SW 1271 (cell line): ENCODE results near the gene FOXL3.

Experiments
- DNase-seq, 2 experiments: peaks; one replicate each; lab custom pipeline; 2025; lab: John Stamatoyannopoulos, UW

FOXL3 gene

DNA sequence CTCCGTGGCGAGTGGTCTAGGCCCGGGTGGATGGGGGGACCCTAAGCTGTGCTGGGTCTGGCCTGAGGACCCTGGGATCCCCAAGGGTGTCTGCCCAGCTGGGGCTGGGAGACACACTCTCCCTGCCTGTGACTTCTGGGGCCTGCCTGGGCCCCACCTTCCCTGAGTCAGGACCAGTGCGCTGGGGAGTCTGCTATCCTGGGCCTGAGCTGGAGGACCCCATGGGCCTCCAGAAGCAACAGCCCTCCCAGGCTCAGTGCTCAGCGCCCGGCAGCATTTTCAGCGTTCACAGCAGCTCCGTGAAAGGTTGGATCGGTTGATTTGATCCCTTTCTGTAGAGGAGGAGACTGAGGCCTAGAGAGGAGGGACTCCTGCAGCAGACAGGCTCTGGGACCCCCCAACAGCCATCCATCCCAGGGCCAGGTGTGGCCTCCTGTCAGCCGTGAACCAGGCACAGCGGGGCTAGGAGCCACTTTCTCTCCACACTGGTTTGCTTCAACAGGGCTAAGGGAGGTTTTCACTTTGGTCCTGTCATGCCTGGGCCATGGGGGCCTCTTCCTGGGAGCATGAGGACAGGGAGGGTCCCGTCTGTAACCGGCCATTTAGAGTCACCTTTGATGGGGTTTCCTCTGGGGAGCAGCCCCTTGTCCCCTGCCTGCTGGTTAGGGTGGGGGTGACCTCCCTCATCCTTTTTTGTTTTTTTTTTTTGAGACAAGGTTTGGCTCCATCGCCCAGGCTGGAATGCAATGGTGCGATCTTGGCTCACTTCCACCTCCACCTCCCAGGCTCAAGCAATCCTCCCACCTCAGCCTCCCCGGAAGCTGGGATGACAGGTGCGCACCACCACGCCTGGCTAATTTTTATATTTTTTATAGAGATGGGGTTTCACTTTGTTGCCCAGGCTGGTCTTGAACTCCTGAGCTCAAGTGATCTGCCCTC, 12.4 kb downstream of the FOXL3 start:
- DNase-seq: no peak

GRCh38 chr7:303425-303824, 13.5 kb downstream of the FOXL3 start:
- DNase-seq: no peak

DNA sequence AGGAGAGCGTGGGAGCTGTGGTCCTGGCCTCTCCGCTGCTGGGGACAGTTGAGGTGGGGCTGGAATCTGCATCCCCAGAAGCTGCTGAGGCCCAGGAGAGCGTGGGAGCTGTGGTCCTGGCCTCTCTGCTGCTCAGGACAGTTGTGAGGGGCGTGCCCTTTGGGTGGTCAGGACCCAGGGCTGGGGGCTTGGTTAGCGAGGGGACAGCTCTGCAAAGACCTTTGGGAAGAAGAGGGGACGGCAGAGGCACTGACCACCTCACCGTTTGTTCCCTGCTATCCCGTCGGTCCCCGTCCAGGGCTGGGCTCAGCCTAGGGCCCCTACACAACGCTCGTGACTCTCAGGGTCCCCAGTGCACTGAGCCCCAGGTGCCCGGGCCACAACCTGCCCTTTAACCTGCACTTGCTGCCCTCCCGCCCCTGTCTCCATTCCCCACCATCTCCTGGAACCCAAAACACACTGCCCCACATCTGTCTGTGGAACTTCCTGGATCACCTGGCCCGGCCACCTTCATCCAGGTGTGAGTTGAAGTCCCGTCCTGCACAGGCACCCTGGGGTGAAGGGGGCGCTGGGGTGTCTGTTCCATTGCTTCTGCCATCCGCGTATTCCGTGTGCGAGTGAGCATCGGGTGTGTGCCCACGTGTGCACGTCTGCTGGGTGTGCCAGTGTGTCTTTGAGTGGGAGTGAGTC, 14.1 kb downstream of the FOXL3 start:
- no peak for DNase-seq

GRCh38 chr7:304574-305409, 14.8 kb downstream of the FOXL3 start:
- DNase-seq: no peak

DNA sequence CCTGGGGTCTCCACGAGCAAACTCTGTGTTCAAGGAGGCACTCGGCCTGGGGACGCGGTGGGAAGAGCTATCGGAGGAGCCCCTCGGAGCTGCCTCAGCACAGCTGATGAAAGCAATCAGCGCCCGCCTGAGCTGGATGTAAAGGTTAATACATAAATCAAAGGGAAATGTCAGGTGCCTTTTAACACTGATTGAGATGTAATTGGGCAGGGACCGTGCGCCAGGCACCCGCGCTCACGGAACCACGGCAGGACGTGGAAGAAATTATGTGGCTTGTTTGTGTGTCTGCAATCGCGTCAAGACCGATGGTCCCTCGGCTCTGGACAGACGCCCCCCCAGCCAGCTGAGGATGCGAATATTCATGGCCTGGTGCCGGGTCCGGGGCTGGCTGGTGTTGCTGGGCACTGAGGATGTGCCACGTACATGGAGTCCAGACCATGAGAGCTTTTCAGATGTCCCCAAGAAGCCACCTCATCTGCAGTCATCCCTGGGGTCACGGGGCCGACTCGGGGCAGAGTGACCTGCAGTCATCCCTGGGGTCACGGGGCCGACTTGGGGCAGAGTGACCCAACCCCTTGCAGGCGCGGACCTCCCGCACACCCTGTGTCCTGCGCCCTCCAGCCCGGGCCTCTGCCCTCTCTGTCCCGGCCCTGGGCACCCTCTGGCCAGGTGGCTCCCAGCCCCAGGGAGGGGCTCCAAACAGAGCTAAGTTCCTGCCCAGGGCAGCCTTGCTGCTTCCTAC, 15.6 kb downstream of the FOXL3 start:
- no peak for DNase-seq

GRCh38 chr7:307970-308369, 18.0 kb downstream of the FOXL3 start:
- DNase-seq: no peak

GRCh38 chr7:309586-310228, 19.7 kb downstream of the FOXL3 start:
- no peak for DNase-seq

DNA sequence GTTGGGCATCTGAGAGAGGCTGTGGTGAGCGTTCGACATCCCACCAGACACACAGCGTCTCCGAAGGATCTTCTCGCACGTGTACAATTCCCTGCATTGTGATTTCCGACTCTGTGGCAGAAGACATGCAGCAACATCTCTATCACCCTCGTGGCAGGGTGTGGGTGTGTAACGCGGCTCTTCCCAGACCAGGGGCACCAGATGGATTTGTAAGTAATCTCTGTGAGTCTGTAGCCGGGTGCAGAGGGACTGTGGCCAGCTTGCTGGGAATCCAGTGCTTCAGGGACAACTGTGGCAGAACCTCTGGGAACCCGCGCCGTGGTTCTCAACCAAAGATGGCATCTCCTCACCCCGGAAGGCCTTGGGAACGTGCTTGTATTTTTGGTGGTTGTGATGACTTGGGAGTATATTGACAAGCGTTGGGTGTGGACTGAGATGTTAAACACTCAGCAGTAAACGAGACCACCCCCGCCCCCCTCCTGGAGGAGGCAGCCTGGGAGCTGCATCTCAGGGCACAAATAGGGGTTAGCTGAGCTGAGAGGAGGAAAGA, 21.2 kb downstream of the FOXL3 start:
- no peak for DNase-seq

DNA sequence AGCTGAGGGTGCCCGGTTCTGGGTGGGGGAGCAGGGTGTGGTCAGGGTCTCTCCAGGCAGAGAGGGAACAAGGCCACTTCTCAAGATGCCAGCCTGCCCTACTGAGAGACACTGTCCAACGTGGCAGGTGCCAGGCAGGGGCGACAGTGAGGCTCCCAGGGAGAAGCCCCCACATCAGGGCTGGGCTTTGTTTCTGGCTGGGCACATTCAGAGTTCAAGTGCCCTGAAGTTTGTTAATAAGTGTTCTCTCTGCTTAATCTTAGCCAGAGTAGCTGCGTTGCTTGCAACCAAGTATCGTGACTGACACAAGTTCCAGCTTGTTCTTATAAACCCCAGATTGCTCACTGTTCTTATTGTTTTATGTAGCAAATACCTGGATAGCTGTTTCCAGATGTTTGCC, 21.8 kb downstream of the FOXL3 start:
- DNase-seq: no peak

- no peak for DNase-seq
Measured at GRCh38 chr7:312424-312823, 22.5 kb downstream of the FOXL3 start.

DNA sequence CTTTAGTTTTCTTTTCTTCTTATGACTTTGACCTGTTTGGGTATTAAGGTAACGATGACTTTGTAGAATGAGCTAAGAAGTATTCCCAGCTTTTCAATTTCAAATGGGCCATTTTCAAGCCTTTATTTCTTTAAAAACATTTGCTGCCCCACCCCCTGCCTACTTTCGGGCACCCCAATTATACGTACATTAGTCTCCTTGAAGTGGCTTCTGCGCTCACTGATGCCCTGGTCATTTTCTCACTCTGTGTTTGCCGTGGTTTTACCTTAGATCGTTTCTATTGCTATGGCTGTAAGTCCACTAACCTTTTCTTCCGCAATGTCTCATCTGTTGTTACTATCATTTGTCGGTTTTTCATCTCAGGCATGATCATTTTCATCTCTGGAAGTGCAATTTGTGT, 24.9 kb downstream of the FOXL3 start:
- no peak for DNase-seq

DNA sequence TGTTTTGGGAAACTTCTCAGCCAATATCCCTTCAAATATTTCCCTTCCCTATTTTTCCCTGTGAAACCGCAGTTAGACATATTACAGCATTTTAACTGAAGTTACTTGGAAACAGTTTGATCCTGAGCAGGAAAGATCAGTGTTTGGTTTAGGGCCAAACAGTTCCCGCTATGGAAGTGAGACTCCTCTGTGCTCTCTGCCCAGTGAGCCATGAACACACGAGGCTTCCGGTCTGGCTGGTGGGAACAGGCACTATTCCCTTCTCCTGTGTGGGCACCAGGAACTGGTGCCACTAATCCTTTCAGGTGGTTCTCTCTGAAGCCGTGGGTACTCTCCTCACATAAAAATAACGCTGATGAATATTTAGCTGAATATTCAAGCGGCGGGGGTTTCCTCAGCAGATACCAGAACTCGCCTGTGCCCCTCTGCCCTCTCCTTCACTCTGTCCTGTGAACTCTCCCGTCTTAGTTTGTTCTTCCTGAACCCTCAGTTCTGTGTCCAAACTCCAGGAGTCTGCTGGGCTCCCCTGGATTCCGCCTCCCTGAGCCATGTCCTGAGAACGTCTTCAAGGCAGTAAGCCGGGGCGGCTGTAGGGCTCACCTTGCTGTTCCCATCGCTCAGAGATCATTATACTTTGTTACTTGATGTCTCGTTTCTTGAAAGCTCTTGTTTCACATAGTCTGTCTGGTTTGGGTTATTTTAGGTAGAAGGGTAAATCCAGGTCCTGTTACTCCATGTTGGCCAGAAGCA, 25.7 kb downstream of the FOXL3 start:
- no peak for DNase-seq

- no peak for DNase-seq
Measured at GRCh38 chr7:317643-318405, 27.9 kb downstream of the FOXL3 start.

DNA sequence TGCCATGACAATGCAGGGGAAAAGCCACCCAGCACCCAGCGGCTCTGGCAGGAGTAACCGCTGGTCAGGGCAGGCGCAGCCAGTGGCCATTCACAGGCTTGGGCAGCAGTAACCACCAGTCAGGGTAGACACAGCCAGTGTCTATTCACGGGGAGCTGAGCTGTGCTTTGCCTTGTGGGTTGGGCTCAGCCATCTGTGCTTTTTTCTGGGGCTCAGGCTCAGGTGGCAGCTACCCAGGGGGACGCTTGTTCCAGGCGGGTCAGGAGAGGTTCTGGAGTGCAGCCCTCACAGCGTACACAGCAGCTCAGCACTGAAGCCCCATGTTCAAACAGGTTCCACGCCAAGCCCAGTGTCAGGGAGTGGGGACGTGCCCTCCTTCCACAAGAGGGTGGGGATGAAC, 28.5 kb downstream of the FOXL3 start:
- DNase-seq: no peak

DNA sequence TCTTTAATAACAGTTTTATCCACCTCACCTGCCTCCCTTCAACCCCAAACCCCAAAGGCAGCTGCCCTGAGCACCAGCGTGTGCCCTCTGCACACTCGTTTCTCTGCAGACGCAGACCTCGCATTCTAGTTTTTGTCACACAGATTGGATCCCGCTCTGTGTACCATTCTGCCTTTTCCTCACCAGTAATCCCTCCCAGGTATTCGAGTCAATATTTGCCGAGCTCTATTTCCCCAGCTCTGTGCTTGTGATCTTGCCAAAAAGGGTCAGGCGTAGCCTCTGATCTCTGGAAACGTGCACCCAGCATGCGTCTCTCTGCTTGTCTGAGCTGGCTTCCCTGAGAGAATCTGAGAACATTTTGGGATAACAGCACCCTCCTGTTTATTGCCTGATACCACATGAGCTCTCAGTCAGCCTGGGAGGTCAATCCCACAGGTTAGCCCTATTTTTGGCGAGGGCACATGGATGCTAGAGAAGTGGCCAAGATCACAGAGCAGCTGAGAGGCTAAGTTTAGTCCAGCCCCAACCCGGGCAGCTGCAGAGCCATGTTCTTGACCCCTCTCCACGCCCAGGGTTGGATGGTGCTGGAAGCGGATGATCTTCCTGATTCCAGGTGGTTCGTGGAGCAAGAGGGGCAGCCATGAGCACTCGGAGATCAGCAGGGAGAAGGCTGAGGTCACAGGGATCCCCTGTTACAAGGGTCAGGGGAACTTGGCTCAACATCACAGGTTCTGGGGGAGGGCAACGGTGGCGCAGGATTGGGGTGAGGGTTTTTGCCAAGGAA, 29.1 kb downstream of the FOXL3 start:
- DNase-seq: no peak

DNA sequence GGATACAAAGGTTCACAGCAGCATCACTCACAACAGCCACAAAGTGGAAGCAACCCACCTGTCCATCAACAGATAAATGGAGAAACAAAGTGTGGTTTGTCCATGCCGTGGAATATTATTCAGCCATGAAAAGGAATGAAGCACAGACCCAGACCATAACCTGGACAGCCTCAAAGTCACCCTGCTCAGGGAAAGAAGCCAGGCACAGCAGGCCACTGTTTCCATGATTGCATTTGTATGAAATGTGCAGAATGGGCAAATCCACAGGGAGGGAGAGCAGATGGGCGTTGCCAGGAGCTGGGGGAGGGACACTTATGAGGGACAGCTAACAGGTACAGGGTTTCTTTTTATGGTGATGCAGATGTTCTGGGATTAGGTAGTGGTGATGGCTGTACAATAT, 30.3 kb downstream of the FOXL3 start:
- no peak for DNase-seq

DNA sequence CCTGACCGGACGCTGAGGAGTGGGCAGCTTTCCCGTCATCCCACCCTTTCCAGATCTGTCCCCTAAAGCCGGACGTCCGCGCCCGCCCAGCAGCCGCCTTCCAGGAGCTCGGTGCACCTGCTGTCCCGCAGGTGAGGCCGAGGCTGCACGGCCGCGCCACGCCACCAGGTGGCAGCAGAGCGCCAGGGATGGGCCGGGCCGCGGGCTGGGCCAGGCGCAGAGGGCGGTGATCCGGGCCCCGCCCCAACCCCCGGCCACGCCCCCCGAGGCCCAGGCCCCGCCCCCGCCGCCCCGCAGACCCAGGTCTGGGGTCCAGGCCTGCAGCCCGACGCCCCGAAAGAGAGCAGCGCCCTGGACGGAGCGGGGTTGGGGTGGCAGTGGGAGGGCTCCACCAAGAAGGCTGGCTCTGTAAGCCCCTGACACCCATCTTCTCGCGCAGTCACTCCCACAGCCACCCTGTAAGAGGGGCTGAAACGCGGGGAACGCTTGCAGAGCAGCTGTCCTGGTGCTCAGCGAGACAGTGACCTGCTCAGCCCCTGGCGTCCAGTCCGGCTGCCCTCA, 32.2 kb downstream of the FOXL3 start:
- DNase-seq: peak in 1 of 2 experiments; percentile 31

- no peak for DNase-seq
Measured at GRCh38 chr7:322708-323111, 32.7 kb downstream of the FOXL3 start.
